ENCODE data around the gene TCF7L2.

Gene TCF7L2

GRCh38 chr10:112983444-112984056 is 33.5 kb downstream of the TCF7L2 start:
- H4K20me1 ChIP-seq (ENCODE audit: low read depth, low read length), result no peaks in the 10 kb centered on the region
- no peaks in the 10 kb centered on the region for H3K79me2 ChIP-seq (ENCODE audit: insufficient read depth, low read length)
- H3K9me3 ChIP-seq (ENCODE audit: insufficient read depth, low read length), result no peaks in the 10 kb centered on the region
- no peaks in the 10 kb centered on the region for H3F3A ChIP-seq (ENCODE audit: insufficient read depth)
- H3K9ac ChIP-seq (ENCODE audit: low read length), result no peak overlapping the region
- no peak overlapping the region for H3K27ac ChIP-seq (ENCODE audit: low read depth, low read length)
- no peak overlapping the region for H3K4me2 ChIP-seq (ENCODE audit: low read depth, low read length, poor library complexity, severe bottlenecking)
- no peak overlapping the region for H2AFZ ChIP-seq (ENCODE audit: low read depth, low read length, severe bottlenecking)
- H3K27me3 ChIP-seq (ENCODE audit: low read length), result no peaks in the 10 kb centered on the region
- H3K36me3 ChIP-seq (ENCODE audit: low read length), result no peaks in the 10 kb centered on the region
- TF ChIP-seq EZH2phosphoT487 (conservative IDR thresholded peaks at IDR 0.05; ENCODE audit: low read length), result no peak
- TF ChIP-seq, protein P1, sequence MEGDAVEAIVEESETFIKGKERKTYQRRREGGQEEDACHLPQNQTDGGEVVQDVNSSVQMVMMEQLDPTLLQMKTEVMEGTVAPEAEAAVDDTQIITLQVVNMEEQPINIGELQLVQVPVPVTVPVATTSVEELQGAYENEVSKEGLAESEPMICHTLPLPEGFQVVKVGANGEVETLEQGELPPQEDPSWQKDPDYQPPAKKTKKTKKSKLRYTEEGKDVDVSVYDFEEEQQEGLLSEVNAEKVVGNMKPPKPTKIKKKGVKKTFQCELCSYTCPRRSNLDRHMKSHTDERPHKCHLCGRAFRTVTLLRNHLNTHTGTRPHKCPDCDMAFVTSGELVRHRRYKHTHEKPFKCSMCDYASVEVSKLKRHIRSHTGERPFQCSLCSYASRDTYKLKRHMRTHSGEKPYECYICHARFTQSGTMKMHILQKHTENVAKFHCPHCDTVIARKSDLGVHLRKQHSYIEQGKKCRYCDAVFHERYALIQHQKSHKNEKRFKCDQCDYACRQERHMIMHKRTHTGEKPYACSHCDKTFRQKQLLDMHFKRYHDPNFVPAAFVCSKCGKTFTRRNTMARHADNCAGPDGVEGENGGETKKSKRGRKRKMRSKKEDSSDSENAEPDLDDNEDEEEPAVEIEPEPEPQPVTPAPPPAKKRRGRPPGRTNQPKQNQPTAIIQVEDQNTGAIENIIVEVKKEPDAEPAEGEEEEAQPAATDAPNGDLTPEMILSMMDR (IDR thresholded peaks at IDR 0.05; ENCODE audit: insufficient read depth, low read length, poor library complexity, severe bottlenecking), result no peak
- H3K9me2 ChIP-seq (replicated peaks; ENCODE audit: insufficient read depth, low read length), result no peaks in the 10 kb centered on the region
- no peak overlapping the region for H3K4me3 ChIP-seq (ENCODE audit: insufficient read depth, low read length, poor library complexity, severe bottlenecking)

- Histone ChIP-seq H4K20me1 (ENCODE audit: low read depth, low read length) (0 out of 2 replicates have a peak, but pooled peaks cover 2% of the 10 kb centered on the region), H3K27ac (ENCODE audit: low read depth, low read length) (no peak overlapping the region)
- TF ChIP-seq, protein P1 (IDR thresholded peaks at IDR 0.05; ENCODE audit: insufficient read depth, low read length, poor library complexity, severe bottlenecking), result no peak
- TF ChIP-seq EZH2phosphoT487 (conservative IDR thresholded peaks at IDR 0.05; ENCODE audit: low read length), result no peak
Measured at GRCh38 chr10:112984756-112985155, 34.7 kb downstream of the TCF7L2 start.

GRCh38 chr10:112985690-112986543 is 35.9 kb downstream of the TCF7L2 start:
- no peaks in the 10 kb centered on the region for H3K9me3 ChIP-seq (ENCODE audit: insufficient read depth, low read length)
- no peak overlapping the region for H3K27ac ChIP-seq (ENCODE audit: low read depth, low read length)
- H4K20me1 ChIP-seq (ENCODE audit: low read depth, low read length), result 0 out of 2 replicates have a peak, but pooled peaks cover 2% of the 10 kb centered on the region
- no peak for TF ChIP-seq EZH2phosphoT487 (conservative IDR thresholded peaks at IDR 0.05; ENCODE audit: low read length)
- TF ChIP-seq, protein P1 (IDR thresholded peaks at IDR 0.05; ENCODE audit: insufficient read depth, low read length, poor library complexity, severe bottlenecking), result no peak
- no peak overlapping the region for H3K4me3 ChIP-seq (ENCODE audit: insufficient read depth, low read length, poor library complexity, severe bottlenecking)
- no peak overlapping the region for H3K4me2 ChIP-seq (ENCODE audit: low read depth, low read length, poor library complexity, severe bottlenecking)
- no peaks in the 10 kb centered on the region for H3K36me3 ChIP-seq (ENCODE audit: low read length)
- no peak overlapping the region for H2AFZ ChIP-seq (ENCODE audit: low read depth, low read length, severe bottlenecking)
- H3F3A ChIP-seq (ENCODE audit: insufficient read depth), result no peaks in the 10 kb centered on the region
- H3K9me2 ChIP-seq (replicated peaks; ENCODE audit: insufficient read depth, low read length), result no peaks in the 10 kb centered on the region
- H3K79me2 ChIP-seq (ENCODE audit: insufficient read depth, low read length), result no peaks in the 10 kb centered on the region
- H3K27me3 ChIP-seq (ENCODE audit: low read length), result no peaks in the 10 kb centered on the region
- no peak overlapping the region for H3K9ac ChIP-seq (ENCODE audit: low read length)

More at GRCh38 chr10:112984756-112985155, 34.7 kb downstream of the TCF7L2 start:
- Histone ChIP-seq H3K79me2 (ENCODE audit: insufficient read depth, low read length) (no peaks in the 10 kb centered on the region), H3K4me3 (ENCODE audit: insufficient read depth, low read length, poor library complexity, severe bottlenecking) (no peak overlapping the region), H2AFZ (ENCODE audit: low read depth, low read length, severe bottlenecking) (no peak overlapping the region), H3F3A (ENCODE audit: insufficient read depth) (no peaks in the 10 kb centered on the region), H3K9me2 (replicated peaks; ENCODE audit: insufficient read depth, low read length) (no peaks in the 10 kb centered on the region), H3K9me3 (ENCODE audit: insufficient read depth, low read length) (no peaks in the 10 kb centered on the region), H3K4me2 (ENCODE audit: low read depth, low read length, poor library complexity, severe bottlenecking) (no peak overlapping the region), H3K27me3 (ENCODE audit: low read length) (no peaks in the 10 kb centered on the region), H3K36me3 (ENCODE audit: low read length) (no peaks in the 10 kb centered on the region), H3K9ac (ENCODE audit: low read length) (no peak overlapping the region)

Measured in SU-DHL-6 (cell line).